H54 (cell line): ENCODE results near the gene PARP3.
A peak's percentile ranks its signal among the peaks of the same experiment; 100 is the strongest.

Experiments used
- DNase-seq: peaks from one replicate; pipeline ENCODE4 v3.0.0; 2011; ENCODE audit warnings: low spot score, mixed read lengths; ENCODE audit not compliant: insufficient read length
- FAIRE-seq: peaks from 3 replicates; lab custom pipeline; 2011; peaks lifted over from hg19 to GRCh38; lab: Jason Lieb, UNC
- POLR2A ChIP-seq: IDR thresholded peaks from 2 replicates; pipeline ENCODE4 v1.6.1; 2011; ENCODE audit warnings: low read depth, mild to moderate bottlenecking, low read length

Gene PARP3

GRCh38 chr3:51950899-51951298, 8.7 kb downstream of the PARP3 start:
- no peak for FAIRE-seq
- DNase-seq, result no peak
- no peak for TF ChIP-seq POLR2A

GRCh38 chr3:51953445-51953844, 11.3 kb downstream of the PARP3 start:
- FAIRE-seq, result no peak
- DNase-seq, result peak; percentile 70

GRCh38 chr3:51954105-51954504, 11.9 kb downstream of the PARP3 start:
- TF ChIP-seq POLR2A, result no peak
- DNase-seq, result no peak
- no peak for FAIRE-seq

More at GRCh38 chr3:51953445-51953844, 11.3 kb downstream of the PARP3 start:
- no peak for TF ChIP-seq POLR2A

GRCh38 chr3:51954713-51955112, 12.6 kb downstream of the PARP3 start:
- TF ChIP-seq POLR2A, result no peak
- DNase-seq, result no peak
- FAIRE-seq, result no peak

- DNase-seq, result peak; percentile 44
- FAIRE-seq, result no peak
- TF ChIP-seq POLR2A, result no peak
Measured at GRCh38 chr3:51955175-51955892, 13.2 kb downstream of the PARP3 start, which contains the start of gene GPR62. Gene GPR62 (plus strand): TSS chr3:51955381. CDS start chr3:51955653, 272 bp downstream.

GRCh38 chr3:51955893-51956770, 14.0 kb downstream of the PARP3 start:
- DNase-seq (no peak), FAIRE-seq (no peak)
- no peak for TF ChIP-seq POLR2A

- TF ChIP-seq POLR2A, result no peak
- FAIRE-seq, result no peak
- no peak for DNase-seq
Measured at GRCh38 chr3:51957520-51958205, 15.5 kb downstream of the PARP3 start.

- no peak for FAIRE-seq
- no peak for TF ChIP-seq POLR2A
- DNase-seq, result no peak
Measured at GRCh38 chr3:51958603-51959521, 16.7 kb downstream of the PARP3 start.

- DNase-seq, result no peak
- FAIRE-seq, result no peak
- no peak for TF ChIP-seq POLR2A
Measured at GRCh38 chr3:51959651-51960050, 17.5 kb downstream of the PARP3 start.

GRCh38 chr3:51960386-51960785, 18.2 kb downstream of the PARP3 start:
- no peak for DNase-seq
- TF ChIP-seq POLR2A, result no peak
- no peak for FAIRE-seq

GRCh38 chr3:51961011-51961410, 18.8 kb downstream of the PARP3 start:
- TF ChIP-seq POLR2A, result no peak
- FAIRE-seq, result no peak

GRCh38 chr3:51961602-51962569, 19.7 kb downstream of the PARP3 start:
- no peak for FAIRE-seq
- no peak for DNase-seq
- TF ChIP-seq POLR2A, result no peak

More at GRCh38 chr3:51961011-51961410, 18.8 kb downstream of the PARP3 start:
- DNase-seq, result no peak
